ENCODE results near the gene PPP2R5C. TPM values are rescaled to one million over a fixed set of nuclear protein-coding genes. Genes with fewer than 3 reads are reported as not detected.

PPP2R5C gene
- polyA plus RNA-seq, 3 donors, result 92.1 to 105 (median 95.3) TPM

DNA sequence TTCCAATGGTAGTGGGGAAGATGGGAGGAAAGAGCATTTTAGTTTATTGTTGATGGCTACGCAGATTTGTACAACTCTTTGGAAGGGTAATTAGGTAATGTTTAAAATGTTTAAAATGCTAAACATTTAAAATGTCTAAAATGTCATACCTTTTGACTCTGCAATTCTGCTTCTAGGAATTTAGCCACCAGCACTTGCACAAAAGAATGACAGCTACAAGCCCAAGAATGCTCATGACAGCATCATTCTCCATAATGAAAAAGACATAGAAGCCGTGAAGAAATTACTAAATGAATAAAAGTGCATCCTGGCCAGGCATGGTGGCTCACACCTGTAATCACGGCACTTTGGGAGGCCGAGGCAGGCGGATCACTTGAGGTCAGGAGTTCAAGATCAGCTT lies 182.9 kb downstream of the PPP2R5C start:
- DNase-seq, result no peak

- no peak for DNase-seq
Measured at GRCh38 chr14:101945171-101945570, 183.7 kb downstream of the PPP2R5C start.

DNA sequence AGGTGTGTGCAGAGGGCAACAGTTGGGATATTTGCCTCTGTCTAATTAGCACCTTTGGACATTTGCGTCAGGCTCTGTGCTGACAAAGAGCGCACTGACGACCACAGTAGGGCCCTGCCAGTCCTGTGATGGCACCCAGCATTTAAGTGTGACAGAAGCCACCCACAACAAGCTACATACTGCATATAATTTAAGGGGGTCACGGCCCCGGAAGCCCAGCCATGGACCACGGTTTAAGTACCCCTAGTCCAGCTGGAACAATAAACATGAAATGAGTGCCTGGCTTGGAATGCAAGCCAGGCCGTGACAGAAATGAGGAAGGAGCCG lies 186.0 kb downstream of the PPP2R5C start:
- no peak for DNase-seq

DNA sequence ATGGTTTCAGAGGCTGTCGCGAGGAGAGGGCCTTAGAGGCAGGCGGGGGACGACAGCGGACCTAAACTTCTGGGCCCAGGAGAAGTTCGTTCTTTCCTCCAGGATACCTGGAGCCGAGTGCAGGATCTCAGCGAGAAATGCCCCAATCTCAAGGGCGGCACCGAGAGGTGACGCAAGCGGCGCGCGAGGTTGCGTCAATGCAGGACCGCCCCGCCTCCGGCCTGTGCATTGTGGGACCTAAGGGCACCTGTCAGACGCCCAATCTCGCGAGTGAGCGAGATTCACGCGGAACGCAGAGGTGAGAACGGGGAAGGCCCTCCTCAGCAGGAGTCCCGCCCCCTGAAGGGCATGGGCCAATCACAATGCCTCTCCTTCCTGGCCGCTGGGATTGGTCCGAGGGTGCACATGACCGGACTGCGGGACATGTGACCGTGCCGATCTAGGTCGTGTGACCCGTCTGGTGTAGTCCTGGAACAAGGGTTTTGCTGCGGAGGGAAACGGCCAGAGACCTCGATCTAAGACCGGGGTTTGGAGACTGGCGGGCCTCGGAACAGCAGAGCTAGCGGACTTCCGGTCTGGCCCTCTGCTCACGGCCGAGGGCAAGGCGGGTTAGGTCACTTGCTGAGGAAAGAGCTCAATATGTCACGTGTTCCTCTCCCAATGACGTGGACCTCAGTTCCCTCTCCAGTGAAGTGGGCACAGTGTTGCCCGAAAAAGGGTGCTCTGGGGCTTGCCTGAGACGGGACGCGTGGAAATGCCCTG lies 186.6 kb downstream of the PPP2R5C start:
- DNase-seq, result peak; percentile 100

DNA sequence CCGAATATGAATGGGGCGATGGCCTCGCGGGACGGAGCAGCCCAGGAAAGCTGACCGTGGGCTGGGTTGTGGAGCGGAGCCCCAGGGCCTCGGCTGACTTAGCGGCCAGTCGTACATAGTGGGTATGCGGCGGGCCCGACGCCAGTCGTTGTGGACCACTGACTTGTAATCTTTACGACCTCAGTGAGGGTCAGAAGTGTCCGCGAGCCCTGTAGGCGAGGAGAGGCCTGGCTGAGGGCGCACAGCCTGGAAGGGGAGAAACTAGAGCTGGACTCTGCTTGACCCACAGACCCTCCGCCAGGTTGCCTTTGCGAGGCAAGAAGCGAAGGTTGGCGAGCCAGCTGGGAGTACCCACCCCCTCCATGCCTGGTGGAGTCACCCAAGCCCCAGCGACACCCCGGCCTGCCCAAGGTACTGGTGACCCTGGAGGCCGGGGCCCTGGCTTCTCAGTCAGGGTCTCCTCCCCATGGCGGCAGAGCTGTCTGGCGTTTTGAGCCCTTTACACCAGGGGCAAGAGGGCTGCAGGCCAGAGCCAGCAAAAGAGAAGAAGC lies 187.2 kb downstream of the PPP2R5C start:
- no peak for DNase-seq

- no peak for DNase-seq
Measured at GRCh38 chr14:101950100-101950499, 188.6 kb downstream of the PPP2R5C start.

- DNase-seq, result no peak
Measured at GRCh38 chr14:101950516-101951215, 189.2 kb downstream of the PPP2R5C start.

DNA sequence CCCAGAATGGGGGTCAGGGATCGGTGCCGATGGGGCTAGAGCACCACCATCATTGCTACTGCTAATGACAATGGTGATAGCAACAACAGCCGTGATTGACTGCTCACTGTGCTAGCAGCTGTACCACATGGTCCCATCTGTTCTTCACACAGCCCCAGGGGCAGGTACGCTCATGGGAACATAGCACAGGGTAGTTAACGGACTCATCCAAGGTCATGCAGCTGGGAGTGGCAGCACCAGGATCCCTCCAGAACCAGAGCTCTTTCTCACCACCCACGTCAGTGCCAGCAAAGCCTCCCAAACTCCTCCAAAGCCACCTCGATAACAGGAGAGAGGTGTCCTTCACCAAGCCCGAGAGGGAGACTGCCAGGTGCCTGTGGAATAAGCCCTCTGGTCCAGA lies 191.6 kb downstream of the PPP2R5C start:
- no peak for DNase-seq

DNA sequence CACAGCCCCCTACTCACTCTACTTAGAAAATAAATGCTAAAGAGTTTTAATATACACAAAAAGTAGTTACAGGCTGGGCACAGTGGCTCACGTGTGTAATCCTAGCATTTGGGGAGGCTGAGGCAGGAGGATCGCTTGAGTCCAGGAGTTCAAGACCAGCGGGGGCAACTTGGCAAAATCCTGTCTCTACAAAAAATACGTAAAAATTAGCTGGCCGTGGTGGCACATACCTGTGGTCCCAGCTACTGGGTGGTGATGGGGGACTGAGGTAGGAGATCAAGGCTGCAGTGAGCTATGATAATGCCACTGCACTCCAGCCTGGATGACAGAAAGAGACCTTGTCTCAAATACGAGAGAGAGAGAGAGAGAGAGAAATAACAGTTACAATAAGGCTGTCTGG lies 193.0 kb downstream of the PPP2R5C start:
- no peak for DNase-seq

DNA sequence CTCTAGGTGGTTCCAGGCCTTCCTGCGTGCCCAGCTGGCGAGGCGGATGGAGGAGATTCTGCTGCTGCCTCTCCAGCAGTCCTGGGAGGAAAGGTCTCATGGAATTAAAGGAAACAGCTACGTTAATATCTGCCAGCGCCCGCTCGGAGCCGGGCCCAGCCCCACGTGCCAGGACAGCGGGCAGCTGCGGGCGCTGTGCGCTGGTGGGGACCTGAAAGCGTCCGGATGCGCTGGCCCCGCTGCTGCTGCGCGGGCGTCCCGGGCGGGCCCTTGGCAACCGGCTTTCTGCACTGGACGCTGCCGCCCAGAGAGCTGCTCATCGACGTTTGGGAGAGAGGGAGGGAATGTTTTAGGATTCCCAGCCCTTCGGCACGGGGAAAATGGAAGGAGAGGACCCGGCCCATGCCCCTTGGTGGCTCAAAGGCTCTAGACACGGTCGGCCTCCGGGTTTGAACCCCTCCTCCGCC lies 194.2 kb downstream of the PPP2R5C start:
- no peak for DNase-seq

DNA sequence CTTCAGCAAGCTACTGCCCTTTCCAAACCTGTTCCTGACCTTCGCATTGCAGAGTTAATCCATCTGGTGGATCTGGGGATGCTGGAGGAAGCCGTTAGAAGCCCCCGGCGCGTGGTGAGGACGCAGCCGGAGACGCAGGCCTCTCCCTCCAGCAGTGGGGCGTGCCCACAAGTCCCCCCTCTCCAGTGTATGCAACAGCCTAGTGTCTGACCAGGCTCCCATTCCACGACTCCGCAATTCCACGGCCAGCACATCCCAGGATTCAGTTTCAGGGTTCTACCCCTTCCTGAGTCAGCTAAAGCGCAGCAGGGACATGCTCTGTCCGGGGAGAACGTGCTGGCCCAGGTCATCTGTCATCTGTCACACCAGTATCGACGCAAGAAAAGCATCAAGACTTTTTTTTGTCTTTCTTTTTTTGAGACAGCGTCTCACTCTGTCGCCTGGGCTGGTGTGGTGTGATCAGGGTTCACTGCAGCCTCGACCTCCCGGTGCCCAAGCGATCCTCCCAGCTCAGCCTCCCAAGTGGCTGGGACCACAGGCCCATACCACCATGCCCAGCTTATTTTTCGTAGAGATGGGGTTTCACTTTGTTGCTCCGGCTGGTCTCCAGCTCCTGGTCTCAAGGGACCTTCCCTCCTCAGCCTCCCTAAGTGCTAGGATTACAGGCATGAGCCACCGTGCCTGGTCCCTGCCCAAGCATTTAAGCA lies 194.8 kb downstream of the PPP2R5C start:
- no peak for DNase-seq

- no peak for DNase-seq
Measured at GRCh38 chr14:101957406-101958234, 196.1 kb downstream of the PPP2R5C start.

- no peak for DNase-seq
Measured at GRCh38 chr14:101958418-101959180, 197.1 kb downstream of the PPP2R5C start.

GRCh38 chr14:101959277-101959676 lies 197.8 kb downstream of the PPP2R5C start:
- no peak for DNase-seq

GRCh38 chr14:101960225-101960624 lies 198.7 kb downstream of the PPP2R5C start:
- DNase-seq, result no peak

DNA sequence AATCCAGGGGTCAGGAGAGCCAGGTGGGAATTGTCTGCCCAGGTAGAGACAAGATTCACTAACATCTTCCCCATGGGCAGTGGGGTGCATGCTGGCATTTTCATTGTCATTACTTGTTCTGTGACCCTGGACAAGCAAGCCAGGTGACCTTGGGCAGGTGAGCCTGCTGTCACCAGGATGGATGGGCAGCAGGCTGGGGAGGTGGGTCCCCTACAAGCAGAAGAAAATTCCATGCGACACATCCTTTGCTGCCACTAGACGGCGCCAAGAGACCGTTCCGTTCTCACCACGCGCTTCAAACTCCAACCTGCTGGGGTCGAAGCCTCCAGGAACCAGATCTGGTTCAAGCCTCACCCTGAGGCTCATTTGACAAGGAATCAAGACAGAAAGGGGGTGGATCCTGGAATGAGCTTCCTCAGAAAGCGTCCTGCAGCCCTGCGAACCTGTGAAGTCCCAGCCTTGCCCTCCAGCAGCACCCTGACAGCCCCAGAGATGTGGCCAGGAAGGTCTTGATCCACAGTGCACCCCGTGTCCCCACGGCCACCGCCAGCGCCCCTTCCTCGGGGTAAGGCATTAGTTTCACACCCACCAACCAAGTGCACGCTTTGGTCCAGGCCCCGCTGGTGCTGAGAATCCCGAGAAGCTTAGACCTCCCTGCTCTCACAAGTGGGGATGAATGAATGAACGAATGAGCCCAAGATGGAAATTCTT lies 199.7 kb downstream of the PPP2R5C start:
- peak; percentile 73 for DNase-seq

- DNase-seq, result no peak
Measured at GRCh38 chr14:101961746-101962502, 200.4 kb downstream of the PPP2R5C start.

DNA sequence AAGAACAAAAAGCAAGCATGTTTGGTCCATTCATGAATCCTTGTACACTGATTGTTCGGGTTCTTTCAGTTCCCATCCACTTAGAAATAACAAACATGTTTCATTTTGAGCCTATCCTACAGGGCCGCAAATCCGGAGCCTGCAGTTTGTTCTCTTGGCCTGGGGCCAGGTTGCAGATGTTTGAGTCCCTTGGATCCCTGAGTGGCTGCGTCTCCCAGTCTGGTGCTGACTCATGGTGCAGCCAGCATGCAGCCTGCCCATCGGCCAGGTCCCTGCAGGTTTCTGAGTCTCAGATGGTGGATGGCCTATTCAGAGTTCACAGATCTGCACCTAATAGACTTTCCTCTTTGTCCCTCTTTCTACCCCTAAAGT lies 201.0 kb downstream of the PPP2R5C start:
- no peak for DNase-seq

DNA sequence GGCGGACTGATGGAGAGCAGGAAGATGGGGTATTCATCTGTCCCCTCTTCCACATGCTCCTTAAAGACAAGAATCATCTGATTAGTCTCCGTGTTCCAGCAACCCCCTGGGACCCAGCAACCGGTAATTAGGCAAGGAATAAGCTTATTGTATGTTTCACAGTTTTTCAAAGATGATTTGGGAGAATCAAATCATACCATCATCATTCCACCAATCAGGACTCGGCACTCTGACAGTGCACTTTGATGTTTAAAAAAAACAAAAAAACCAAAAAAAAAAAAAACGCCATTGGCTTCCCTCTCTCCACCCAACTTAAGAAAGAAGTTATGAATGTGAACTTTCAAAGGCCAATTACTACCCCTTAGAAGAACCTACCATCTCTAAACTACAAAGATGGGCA lies 201.5 kb downstream of the PPP2R5C start:
- DNase-seq, result no peak

Measured in renal pelvis (tissue), 4 donors.